Upper lobe of right lung (tissue), 1 donor: ENCODE results near the gene ANK3. TPM values are rescaled to one million over a fixed set of nuclear protein-coding genes. Genes with fewer than 3 reads are reported as not detected.

ENCODE experiments used
- ATAC-seq: fragments of 200-7000 bp; cut with Tn5 transposase; one replicate; pipeline ENCODE4 v1.9.1; 2020; ENCODE audit warnings: mild to moderate bottlenecking, moderate library complexity
- DNase-seq: peaks from one replicate; pipeline ENCODE4 v3.0.0-alpha.2; 2020
- H3K27ac ChIP-seq: fragments of 200-600 bp; one replicate; pipeline ENCODE4 v1.8.0; 2022
- H3K27me3 ChIP-seq: fragments of 200-600 bp; one replicate; pipeline ENCODE4 v1.8.0; 2022; ENCODE audit warnings: mild to moderate bottlenecking
- H3K36me3 ChIP-seq: fragments of 200-600 bp; one replicate; pipeline ENCODE4 v1.8.0; 2022
- H3K4me1 ChIP-seq: fragments of 200-600 bp; one replicate; pipeline ENCODE4 v1.8.0; 2022
- H3K4me3 ChIP-seq: fragments of 200-600 bp; one replicate; pipeline ENCODE4 v1.8.0; 2022; ENCODE audit warnings: mild to moderate bottlenecking
- H3K9me3 ChIP-seq: fragments of 200-600 bp; one replicate; pipeline ENCODE4 v1.8.0; 2022
- CTCF ChIP-seq: fragments of 200-600 bp; IDR thresholded peaks from one replicate; pipeline ENCODE4 v1.8.0; 2022; ENCODE audit warnings: antibody characterized with exemption
- intact Hi-C: fragments of 100-400 bp; cut with DNase I; formaldehyde crosslinking; loops from one replicate; pipeline ENCODE4 v1.11.0; 2022
- total RNA-seq: library from RNA; stranded (reverse); fragmentation: NEBNext Ultra II Directional; extraction: Animal tissue kit (Norgen Biotek cat#: 25700); gene quantifications from one replicate; pipeline ENCODE4 v1.2.1, GENCODE V29; 2021
- donor health status: DM: no; HTN: yes; CAD: no; lungs with severe emphysema.

The ANK3 gene
- total RNA-seq, 1 donor from 2014 or later: 91.1 TPM

- Histone ChIP-seq H3K27ac (no peak overlapping the region), H3K36me3 (no peaks in the 10 kb centered on the region), H3K27me3 (no peaks in the 10 kb centered on the region), H3K4me1 (no peaks in the 10 kb centered on the region), H3K9me3 (no peaks in the 10 kb centered on the region), H3K4me3 (no peak overlapping the region)
- ATAC-seq: no peak
- intact Hi-C loops: no loop called here
- TF ChIP-seq CTCF: no peak
- no peak for DNase-seq
Measured at GRCh38 chr10:60008816-60009215, 380.9 kb downstream of the ANK3 start.

- DNase-seq (no peak), ATAC-seq (no peak)
- Histone ChIP-seq H3K27ac (no peak overlapping the region), H3K27me3 (no peaks in the 10 kb centered on the region), H3K4me1 (no peaks in the 10 kb centered on the region), H3K4me3 (no peak overlapping the region), H3K9me3 (no peaks in the 10 kb centered on the region), H3K36me3 (no peaks in the 10 kb centered on the region)
- intact Hi-C loops: no loop called here
- no peak for TF ChIP-seq CTCF
Measured at GRCh38 chr10:60006062-60006461, 383.6 kb downstream of the ANK3 start.

DNA sequence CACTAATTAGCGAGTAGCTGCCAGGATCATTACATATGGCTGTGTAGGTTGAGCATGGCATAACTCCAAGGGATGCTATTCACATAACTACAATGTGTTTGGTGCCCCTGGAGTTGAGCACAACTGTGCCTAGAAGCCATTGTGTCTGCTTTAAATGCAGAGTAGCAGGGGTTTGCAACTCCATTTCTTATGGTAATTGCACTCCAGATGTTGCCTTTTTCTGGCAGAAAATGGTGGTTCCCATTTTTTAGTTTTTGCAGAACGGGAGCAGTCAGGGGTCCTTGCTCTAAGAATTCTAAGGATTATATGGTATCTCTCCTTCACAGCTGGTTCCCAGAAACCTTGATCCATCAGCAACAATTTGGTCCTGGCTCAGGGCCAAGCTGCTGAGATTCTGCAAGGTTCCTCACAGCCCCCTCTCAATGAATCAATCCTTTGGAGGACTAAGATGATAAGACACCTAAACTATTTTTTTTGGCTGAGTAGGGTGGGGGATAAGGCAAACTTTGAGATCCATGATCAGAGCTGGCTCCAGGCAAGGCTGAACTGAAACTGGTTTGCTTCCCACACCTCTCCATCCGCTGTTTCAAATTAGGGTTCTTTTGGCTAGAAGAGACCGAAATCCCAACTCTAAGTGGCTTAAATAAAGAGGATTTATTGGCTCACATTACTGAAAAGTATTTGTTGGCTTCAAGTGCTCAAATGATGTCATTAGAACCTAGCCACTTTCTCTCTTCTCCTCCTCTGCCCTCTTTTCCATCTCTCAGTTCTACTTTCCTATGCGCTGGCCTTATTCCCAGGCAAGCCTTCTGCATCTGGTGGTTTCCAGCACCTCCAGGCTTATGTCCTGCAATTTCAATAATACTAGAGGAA is 385.8 kb downstream of the ANK3 start:
- no peaks in the 10 kb centered on the region for H3K4me1 ChIP-seq
- H3K27me3 ChIP-seq: no peaks in the 10 kb centered on the region
- no peak for TF ChIP-seq CTCF
- no peaks in the 10 kb centered on the region for H3K36me3 ChIP-seq
- H3K9me3 ChIP-seq: no peaks in the 10 kb centered on the region
- no peak overlapping the region for H3K4me3 ChIP-seq
- DNase-seq (no peak), ATAC-seq (no peak)
- no peak overlapping the region for H3K27ac ChIP-seq
- intact Hi-C loops: no loop called here

DNA sequence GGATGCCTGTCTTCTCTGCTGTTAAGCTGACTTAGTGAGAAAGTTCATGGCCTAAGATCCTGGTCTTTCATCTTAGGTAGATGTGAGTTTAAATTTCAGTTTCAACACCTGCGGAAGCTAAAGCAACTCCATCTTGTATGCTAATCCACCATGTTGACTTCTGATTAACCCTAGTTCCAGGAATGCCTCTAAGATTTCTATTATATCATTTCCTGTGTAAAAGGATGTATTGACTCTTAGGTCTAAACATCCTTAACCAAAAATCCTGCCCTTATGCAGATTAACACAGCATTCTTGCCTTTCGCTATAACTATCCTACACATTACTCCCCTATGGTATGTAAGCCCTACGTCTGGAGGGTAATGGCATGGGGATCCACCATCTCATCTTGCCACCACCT is 388.9 kb downstream of the ANK3 start:
- Histone ChIP-seq H3K27me3 (no peaks in the 10 kb centered on the region), H3K9me3 (no peaks in the 10 kb centered on the region), H3K27ac (no peak overlapping the region), H3K36me3 (no peaks in the 10 kb centered on the region), H3K4me3 (no peak overlapping the region), H3K4me1 (no peaks in the 10 kb centered on the region)
- ATAC-seq (no peak), DNase-seq (no peak)
- intact Hi-C loops: no loop called here
- TF ChIP-seq CTCF: no peak

GRCh38 chr10:59997827-59998525 is 391.7 kb downstream of the ANK3 start:
- intact Hi-C loops: no loop called here
- no peaks in the 10 kb centered on the region for H3K4me1 ChIP-seq
- ATAC-seq (no peak), DNase-seq (no peak)
- no peak for TF ChIP-seq CTCF
- no peaks in the 10 kb centered on the region for H3K27me3 ChIP-seq
- H3K27ac ChIP-seq: no peak overlapping the region
- no peak overlapping the region for H3K4me3 ChIP-seq
- no peaks in the 10 kb centered on the region for H3K9me3 ChIP-seq
- no peaks in the 10 kb centered on the region for H3K36me3 ChIP-seq
